HG03520 (cell line): Measurements from ENCODE around the gene ZDHHC12.

Experiments used
- ATAC-seq: cut with Tn5 transposase; IDR thresholded peaks from one replicate; pipeline ENCODE4 v1.9.1; 2021; ENCODE audit warnings: mild to moderate bottlenecking, moderate library complexity; ENCODE audit not compliant: unreplicated experiment

Gene ZDHHC12, protein sequence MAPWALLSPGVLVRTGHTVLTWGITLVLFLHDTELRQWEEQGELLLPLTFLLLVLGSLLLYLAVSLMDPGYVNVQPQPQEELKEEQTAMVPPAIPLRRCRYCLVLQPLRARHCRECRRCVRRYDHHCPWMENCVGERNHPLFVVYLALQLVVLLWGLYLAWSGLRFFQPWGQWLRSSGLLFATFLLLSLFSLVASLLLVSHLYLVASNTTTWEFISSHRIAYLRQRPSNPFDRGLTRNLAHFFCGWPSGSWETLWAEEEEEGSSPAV

DNA sequence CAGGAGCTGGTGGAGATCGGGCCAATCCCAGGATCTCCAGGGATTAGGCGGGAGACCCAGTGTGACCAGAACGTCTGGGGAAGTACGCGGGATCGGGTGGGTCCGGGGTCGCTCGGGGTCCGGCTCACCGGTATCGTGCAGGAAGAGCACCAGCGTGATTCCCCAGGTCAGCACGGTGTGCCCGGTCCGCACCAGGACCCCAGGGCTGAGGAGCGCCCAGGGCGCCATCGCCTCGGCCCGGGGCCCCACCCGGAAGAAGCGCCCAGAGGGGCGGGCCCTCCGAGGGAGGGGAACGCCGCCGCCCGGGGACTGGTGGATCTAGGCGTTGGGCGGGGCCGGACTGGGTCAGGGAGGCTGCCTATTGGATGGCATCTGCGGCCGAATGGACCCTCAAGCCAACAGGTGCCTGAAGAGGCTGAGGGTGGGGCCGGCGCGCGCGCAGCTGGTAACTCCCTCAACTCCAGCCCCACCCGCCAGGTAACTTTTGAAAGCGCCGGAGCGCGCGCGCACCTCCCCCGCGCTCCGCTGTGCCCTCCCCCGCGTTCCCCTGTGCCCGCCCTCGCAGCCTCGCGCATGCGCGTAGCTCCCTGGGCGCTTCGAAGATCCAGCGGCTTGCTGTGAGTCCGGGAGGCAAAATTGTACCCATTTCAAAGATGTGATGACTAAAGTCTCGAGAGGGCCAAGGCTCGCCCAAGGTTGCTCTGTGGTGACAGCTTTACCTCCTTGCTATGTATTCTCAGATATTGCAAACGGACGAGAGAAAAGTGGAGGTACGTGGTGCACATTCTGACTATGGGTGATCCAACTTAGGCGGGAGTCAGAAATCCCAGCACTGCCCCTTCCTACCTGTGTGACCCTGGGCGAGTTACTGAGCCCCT is at the start of gene ZDHHC12:
Gene ZDHHC12 (minus strand): TSS at position 262 of the 878 bp plus-strand sequence. CDS start 34 bp downstream, at position 228.
- peak; percentile 94 for ATAC-seq

DNA sequence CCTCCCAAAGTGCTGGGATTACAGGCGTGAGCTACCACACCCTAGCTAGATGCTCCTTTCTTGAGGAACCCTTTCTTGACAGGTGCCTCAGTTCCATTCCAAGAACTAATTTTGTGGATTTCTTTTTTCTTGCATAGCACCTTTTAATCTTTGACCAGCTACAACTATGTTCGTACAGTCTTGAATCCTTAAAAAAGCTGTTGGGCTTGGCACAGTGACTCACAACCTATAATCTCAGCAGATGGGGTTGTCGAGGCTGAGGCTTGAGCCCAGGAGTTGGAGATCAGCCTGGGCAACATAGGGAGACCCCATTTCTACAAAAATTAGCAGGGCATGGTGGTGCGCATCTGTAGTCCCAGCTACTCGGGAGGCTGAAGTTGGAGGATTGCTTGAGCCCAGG is 49.1 kb upstream of the ZDHHC12 start:
- ATAC-seq, result no peak

DNA sequence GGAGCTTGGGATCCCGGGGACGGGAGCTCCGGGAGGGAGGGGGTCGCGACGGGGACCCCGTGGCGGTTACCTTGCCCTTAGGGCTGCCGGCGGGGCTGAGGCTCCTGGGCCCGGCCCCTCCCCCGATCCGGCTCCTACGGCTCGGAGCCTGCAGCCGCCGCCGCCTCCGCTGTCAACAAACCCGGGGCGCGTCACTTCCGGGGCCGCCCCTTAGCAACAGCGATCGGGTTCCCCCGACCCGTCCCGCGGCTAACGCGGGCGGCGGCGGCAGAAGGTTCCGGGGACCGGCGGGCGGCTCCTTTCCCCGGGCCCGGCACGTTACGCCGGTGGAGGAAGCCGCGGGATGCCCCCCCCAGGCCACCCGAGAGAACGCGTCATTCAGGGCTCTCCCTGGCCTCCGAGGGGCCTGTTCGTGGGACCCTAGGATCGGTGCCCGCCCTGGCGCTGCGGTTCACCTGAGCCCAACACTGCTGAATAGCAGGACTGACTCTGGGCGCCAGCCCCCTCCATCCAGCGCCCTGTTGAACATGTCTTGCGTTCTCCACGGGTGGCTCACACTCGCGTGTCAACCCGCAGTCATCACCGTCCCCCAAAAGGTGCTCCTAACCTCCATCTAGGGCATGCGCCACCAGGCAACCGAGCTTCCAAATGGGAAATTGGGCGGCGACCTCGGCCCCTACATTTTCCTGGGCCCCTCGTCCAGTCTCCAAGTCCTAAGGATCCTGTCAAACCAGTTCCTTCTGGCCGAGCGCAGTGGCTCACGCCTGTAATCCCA is 48.0 kb upstream of the ZDHHC12 start, which contains the start of gene ZER1:
Gene ZER1 (minus strand): TSS at position 183 of the 775 bp plus-strand sequence. CDS start 16,362 bp downstream, outside the sequence.
- peak; percentile 81 for ATAC-seq

DNA sequence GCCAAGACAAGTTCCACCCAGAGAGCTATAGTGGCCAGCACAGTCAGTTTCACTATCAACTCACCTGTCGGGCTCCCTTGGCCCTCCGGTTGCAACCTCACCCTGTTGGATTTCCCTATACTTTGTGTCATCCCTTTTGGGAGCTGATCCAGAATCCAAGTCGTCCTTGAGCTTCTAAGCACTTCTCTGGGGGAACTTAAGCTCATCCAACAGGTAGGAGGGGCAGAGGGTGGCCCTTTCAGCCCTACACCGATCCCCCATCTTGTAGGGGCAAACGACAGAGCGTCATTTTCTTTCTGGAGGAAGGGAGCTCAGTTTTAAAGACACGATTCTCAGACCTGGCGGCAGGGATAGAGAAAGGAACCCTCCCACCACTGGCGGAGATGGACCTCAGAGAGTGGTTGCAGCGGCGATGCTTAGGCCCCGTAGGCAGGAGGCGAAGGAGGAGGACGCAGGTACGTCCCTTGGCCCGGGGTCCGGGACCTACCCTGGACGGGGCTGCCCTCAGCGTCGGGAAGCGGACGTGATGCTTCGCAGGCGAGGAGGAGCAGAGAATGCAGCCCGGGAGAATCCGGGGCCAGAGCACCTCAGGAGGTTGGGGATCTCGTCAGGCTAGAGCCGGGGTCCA is 47.3 kb upstream of the ZDHHC12 start:
- ATAC-seq, result peak; percentile 16

DNA sequence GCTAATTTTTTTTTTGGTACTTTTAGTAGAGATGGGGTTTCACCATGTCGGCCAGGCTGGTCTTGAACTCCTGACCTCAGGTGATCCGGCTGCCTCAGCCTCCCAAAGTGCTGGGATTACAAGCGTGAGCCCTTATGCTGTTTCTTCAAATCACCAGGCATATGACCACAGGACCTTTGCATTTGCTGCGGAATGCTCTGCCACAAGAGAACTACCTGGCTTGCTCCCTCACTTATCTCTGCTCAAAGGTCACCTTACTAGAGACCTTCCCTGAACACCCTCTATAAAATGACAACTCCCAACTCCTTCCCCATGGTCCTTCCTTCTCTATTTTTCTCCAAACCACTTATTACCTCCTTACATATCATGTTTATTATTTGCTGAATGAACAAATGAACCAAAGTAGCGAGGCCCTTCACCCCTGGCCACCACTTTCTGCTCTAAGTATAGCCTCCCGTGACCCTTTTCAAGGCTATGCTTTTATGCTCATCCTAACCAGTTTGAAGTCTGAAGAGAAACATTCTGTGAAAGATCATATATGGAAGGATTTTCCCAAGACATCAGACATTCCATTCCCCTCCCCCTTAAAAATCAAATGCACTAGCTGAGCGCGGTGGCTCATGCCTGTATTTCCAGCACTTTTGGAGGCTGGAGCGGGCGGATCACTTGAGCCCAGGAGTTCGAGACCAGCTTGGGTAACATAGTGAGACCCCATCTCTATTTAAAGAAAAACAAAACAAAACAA is 46.5 kb upstream of the ZDHHC12 start:
- ATAC-seq, result no peak

DNA sequence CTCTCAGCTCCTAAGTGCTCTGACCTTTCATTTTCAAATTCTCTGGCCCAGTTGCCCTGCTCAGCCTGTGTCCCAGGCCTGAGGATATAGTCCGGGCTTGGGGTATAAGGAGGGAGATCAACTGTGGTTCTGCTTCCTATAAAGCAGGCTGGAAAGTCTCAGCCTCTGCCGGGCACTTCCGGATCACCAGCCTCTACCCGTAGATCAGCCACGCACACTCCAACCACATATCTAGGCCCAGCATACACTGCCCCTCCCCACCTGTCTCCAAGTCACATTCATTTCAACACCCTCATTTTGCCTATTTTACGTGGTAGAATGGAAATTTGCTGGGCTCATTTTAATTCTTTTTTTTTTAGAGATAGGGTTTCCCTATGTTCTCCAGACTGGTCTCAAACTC is 44.7 kb upstream of the ZDHHC12 start:
- no peak for ATAC-seq

DNA sequence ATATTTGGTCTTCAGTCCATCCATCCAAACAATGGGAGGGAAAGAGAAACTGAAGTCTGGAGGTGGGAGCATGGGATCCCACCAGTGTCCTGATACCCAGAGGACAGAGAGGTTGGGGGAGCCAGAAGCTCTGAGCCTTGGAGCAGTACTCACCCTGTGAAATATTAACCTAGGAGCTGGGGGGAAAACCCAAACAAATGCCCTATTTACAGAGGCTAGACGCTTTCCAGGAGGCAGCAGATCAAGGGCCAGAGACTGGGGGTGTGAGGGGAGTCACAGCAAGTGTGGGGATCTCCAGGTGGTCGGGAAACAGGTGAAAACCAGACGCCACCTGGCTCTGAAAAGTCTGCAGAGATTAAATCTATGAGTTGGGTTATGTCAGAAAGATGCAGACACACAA is 41.6 kb upstream of the ZDHHC12 start:
- ATAC-seq, result no peak

DNA sequence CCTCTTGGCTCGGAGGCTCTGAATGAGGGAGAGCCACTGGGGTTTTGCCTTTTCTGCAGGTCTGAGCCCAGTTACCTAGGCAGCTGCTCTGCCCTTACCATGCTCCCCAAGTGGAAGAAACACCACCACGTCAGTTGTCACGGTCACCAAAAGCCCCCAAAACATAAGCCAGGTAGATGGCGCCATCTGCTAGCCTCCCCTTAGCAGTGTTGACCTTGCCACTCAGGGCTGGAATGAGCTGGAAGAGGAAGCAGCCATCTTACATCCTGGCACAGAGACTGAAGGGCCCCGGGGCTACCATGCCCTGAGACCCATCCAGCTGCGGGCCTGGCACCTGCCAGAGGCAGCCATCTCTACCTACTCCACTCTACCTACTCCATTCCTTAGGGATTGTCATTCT is 40.4 kb upstream of the ZDHHC12 start:
- no peak for ATAC-seq

DNA sequence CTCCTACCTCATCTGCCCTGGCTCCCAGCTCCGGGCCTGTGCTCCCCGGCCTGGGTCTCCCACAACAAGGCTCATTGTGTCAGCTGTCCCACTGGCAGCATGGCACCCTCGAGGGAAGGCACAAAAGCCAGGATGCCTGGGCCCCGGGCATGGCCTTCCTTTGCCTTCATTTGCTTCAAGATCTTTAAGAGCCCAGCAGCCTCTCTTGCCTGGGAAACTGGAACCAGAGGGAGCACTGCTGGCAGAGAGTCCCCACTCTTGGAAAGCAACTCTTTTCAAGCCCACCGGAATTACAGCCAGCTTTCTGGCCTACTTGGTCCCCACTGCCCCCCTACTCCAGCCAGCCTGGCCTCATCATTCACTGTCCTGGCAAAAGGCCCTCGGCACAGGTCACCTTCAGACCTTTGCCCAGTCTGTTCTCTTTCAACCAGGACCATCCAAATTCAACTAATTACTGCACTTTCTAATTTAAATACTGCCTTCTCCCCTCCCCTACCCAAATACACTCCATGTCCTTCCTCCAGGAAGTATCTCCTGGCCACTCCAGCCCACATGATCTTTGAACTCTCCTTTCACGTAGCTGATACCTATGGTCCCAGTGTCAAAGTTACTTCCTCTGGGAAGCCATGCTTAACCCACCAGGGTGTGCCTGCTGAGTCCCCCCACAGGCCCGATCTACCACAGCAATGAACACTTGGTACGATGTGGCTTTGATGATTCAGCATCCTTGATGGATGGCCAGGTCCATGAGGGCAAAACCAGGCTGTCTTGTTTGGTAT is 38.9 kb upstream of the ZDHHC12 start:
- no peak for ATAC-seq

DNA sequence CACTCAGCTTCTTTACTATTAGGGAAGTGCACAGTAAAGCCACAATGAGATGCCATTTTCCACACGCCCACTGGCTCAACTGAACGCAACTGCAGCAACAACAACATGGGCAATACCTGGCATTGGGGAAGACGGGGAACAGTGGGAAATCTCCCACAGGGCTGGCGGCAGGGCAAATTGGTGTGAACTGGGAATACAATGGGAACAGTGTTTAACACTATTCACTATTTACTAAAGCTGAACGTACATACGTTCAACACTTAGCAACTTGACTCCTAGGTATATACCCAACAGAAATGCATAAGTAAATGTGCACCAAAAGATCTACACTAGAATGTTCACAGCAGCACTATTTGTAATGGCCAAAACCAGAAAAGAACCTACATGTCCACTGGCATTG is 33.7 kb upstream of the ZDHHC12 start:
- no peak for ATAC-seq

DNA sequence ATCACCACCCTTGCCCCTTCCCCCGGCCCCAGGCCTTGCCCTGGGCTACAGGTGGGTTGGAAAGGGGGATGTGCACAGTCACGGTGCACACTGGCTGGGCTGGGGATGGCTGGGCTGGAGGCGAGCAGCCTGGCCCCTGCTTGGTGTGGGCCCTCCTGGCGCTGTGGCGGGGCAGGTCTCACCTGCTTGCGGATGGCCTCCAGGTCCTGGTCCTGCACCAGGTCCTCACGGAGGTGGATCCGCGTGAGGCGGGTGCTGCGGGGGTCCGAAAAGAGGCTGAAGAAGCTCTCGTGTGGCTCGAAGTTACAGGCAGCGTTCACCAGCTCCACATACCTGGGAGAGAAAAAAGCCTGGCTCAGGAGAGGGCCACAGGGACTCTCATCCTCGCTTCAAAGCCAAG is 29.7 kb upstream of the ZDHHC12 start:
- no peak for ATAC-seq

DNA sequence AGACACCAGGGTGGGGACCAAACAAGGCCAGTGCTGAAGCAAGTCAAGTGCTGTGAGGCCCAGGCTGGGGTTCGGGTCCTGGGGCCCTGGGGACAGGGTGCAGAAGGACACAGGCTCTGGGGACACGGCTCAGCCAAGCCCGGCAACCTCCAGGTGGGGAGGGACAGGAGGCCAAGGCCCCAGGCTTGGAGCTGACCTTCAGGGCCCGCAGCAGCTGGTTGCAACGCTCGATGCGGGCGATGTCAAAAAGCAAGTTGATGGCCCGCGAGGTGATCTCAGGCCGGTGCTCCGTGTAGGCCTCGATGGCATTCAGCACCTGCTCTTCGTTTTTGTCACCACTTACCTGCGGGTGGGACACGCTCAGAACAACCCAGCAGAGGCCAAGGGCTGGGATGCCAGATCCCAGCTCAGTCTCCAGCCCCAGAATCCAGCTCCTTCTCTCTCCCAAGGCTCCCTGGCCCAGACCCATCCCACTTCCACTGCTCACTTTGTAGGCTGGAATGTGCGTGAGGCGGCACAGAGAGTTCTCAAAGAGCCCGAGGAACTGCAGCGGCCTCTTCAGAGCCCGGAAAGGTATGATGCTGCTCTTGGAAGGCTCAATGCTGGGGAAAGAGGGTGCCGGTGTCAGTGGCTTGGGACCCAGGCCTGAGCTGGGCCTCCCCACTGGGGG is 27.1 kb upstream of the ZDHHC12 start:
- no peak for ATAC-seq

DNA sequence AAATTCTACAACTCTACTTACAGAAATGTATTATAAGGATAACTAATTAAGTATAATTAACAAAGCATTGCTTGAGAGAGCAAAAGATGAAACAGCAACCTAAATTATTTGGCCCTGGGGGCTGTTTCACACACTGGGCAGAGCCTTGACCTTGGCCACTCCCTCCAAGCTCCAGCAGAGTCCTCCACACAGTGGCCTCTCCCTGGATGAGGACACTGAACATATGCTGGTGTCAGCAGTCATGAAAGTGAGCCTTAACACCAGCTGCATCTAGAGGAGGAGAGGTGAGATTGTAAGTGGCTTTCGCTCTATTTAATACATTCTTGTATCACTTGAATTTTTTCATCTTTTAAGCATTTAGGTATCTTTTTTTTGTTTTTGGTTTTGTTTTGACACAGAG is 23.3 kb upstream of the ZDHHC12 start:
- no peak for ATAC-seq

DNA sequence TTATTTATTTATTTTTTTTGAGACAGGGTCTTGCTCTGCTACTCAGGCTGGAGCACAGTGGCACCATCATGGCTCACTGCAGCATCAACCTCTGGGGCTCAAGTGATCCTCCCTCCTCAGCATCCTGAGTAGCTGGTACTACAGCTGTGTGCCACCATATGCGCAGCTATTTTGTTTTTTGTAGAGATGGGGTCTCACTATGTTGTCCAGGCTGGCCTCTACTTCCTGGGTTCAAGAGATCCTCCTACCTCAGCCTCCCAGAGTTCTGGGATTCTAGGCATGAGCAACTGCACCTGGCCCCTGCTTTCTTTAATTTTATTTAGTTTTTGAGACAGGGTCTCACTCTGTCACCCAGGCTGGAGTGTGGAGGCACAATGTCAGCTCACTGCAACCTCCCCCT is 19.5 kb upstream of the ZDHHC12 start:
- no peak for ATAC-seq

DNA sequence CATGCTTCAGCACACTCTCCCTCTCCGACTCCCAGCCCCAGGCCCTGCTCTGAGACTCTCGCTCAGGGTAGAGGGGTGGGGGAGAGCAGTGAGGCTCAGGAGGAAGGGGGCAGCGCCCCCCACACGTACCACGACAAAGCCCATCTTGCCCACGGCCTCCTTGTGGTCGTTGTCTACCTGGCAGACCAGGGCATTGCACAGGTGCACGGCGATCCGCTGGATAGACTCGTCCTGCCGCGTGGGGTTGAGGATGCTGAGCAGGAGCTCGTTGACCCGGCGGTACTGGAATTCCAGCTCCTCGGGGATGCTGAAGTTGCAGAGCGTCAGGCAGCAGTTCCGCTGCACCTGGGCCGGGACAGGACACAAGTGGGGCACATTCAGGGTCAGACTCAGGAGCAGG is 18.5 kb upstream of the ZDHHC12 start:
- no peak for ATAC-seq

DNA sequence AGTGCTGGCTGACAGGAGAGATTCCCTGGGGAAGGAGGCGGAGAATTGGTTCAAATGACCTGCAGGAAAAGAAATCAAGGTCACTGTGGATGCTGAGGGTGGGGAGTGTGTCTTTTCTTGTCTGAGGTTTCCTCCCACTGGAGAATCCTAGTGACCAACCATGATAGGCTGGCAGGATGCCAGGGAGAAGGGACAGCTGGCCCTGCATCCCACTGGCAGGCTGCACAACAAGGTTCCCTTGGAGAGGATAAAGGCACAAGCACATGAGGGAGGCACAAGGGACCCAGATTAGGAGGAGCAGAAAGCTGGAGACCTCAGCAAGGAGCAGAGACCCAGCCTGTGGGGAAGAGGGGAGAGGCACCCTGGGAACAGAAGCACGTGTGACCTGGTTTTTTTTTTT is 11.4 kb upstream of the ZDHHC12 start:
- ATAC-seq, result no peak

DNA sequence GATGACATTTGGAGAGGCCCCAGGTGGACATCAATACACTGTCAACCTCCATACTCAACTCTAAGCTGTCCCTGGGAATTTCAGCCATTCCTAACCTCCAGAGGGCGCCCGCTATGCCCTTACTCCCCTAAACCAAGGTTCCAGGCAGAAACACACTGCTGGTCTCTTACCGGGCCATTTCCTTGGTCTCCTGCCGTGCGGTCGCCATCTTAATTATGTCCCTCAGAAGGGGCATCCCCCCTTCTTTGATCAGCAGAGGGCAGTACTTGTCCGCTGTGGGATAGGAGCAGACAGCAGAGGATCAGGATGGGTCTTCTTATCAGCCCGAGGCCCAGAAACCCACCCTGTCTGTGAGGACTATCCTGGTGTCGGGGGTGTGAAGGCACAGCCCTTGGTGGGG is 9.3 kb upstream of the ZDHHC12 start:
- no peak for ATAC-seq

DNA sequence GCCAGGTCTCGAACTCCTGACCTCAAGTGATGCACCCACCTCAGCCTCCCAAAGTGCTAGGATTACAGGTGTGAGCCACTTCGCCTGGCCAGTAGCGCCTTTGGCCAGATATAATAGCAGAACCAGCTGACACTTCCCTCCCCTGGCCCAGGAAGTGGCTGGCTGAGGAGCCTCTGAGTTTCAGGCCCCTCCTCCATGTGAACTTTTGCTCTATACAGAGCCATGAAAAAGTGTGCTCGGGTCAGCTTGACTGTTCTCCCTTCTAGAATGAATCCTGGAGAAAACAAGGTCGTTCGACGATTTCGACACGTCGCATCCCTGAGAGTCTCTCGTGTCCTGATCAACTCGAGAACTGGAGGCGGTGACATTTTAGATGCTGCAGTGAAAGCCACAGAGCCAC is 8.6 kb upstream of the ZDHHC12 start:
- ATAC-seq, result no peak

DNA sequence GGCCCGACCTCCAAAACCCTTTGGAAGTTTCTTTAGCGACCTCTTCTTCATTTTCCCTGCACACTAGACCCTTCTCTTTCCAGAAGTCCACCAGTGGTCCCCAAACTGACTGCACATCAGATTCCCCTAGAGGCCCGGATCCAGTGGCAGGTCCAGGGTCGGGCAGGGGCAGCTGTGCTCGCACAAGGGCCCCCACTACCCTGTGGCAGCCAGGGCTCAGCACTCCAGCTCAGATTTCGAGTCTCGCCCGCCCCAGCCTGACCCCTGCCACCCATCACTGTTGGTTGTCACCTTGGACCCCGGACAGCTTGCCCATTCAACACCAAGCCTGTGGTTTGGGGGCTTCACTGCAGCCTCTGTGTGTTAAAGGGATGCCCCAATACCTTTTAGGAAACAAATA is 7.8 kb upstream of the ZDHHC12 start:
- ATAC-seq, result no peak
